Measurements from ENCODE around the gene DOCK9. TPM values are rescaled to one million over a fixed set of nuclear protein-coding genes. Genes with fewer than 3 reads are reported as not detected.

The DOCK9 gene
- total RNA-seq, 4 donors from 2014 or later = 94.7 to 240 (median 150) TPM

DNA sequence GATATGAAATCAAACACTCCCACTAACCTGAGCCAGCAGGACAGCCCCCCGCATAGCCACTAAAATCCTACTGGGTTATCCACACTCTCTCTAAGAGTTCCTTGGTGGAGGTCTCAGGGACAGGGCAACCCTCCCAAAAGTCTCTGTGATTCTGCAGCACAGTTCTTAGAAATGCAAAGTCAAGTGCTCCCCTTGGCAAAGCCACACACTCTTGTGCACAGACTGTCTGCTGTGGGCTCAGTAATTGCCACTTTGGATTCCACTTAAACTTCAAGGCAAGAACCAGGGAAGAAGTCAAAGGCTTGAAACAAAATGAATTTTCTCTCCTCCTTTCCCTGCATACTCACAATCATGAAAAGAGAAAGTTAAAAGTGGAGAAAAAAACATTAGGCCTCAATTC, 61.5 kb downstream of the DOCK9 start:
- Histone ChIP-seq H3K27me3 (no peaks in the 10 kb centered on the region), H3K9me3 (no peaks in the 10 kb centered on the region), H3K4me1 (peaks cover 0 to 20% (median 0%) of the 10 kb centered on the region in 3 donors), H3K36me3 (peaks cover 0 to 73% (median 0%) of the 10 kb centered on the region in 3 donors), H3K27ac (no peak overlapping the region), H3K4me3 (no peak overlapping the region)
- intact Hi-C loops (cut with DNase I) = no loop called here
- WGBS, 2 donors = 100% methylated on average over 1 of the region's 1 CpG; no CpG with 5 or more reads in 1 of the 2 donors
- no peak for DNase-seq
- TF ChIP-seq POLR2A (IDR thresholded peaks at IDR 0.05) = no peak
- TF ChIP-seq CTCF (IDR thresholded peaks at IDR 0.05) = no peak

DNA sequence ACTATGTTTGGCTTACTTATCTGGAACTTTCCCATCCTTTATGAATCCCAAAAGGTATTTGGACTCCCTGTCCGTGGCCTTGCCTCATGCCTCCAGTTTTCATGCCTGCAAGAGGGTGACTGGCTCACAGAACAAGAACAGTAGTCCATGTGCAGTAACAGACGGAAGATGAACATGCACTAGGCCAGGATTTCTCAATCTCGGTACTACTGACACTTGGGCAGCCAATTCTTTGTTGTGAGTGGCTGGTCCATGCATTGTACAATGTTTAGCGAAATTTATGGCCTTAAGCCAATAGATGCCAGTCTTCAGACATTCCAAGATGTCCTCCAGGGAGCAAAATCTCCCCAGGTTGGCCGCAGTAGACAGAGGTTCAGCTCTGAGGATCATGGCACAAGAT, 61.9 kb downstream of the DOCK9 start:
- Histone ChIP-seq H3K27me3 (no peaks in the 10 kb centered on the region), H3K4me3 (no peak overlapping the region), H3K27ac (no peak overlapping the region), H3K36me3 (peaks cover 0 to 69% (median 0%) of the 10 kb centered on the region in 3 donors), H3K4me1 (peaks cover 0 to 25% (median under 1%) of the 10 kb centered on the region in 3 donors), H3K9me3 (no peaks in the 10 kb centered on the region)
- no peak for DNase-seq
- TF ChIP-seq CTCF (IDR thresholded peaks at IDR 0.05) = no peak
- TF ChIP-seq POLR2A (IDR thresholded peaks at IDR 0.05) = no peak
- intact Hi-C loops (cut with DNase I) = no loop called here
- WGBS, 2 donors = 88 to 89% methylated on average over 5 of the region's 5 CpGs

GRCh38 chr13:98915563-98915962, 62.3 kb downstream of the DOCK9 start:
- intact Hi-C loops (cut with DNase I) = no loop called here
- no peaks in the 10 kb centered on the region for H3K27me3 ChIP-seq
- no peak for TF ChIP-seq CTCF (IDR thresholded peaks at IDR 0.05)
- H3K9me3 ChIP-seq = no peaks in the 10 kb centered on the region
- H3K27ac ChIP-seq = no peak overlapping the region
- H3K36me3 ChIP-seq = peaks cover 0 to 65% (median 0%) of the 10 kb centered on the region in 3 donors
- WGBS, 2 donors = 41 to 83% methylated on average over 1 of the region's 1 CpG
- no peak for DNase-seq
- no peak overlapping the region for H3K4me3 ChIP-seq
- peaks cover 0 to 29% (median 5%) of the 10 kb centered on the region in 3 donors for H3K4me1 ChIP-seq

GRCh38 chr13:98913741-98914140, 64.1 kb downstream of the DOCK9 start:
- no peak for TF ChIP-seq CTCF (IDR thresholded peaks at IDR 0.05)
- no peak for TF ChIP-seq POLR2A (IDR thresholded peaks at IDR 0.05)
- 50 to 71% methylated on average over 5 of the region's 5 CpGs for WGBS, 2 donors
- H3K36me3 ChIP-seq = peaks cover 0 to 47% (median 0%) of the 10 kb centered on the region in 3 donors
- H3K27ac ChIP-seq = no peak overlapping the region
- no peak overlapping the region for H3K4me3 ChIP-seq
- DNase-seq = no peak
- H3K9me3 ChIP-seq = no peaks in the 10 kb centered on the region
- no peaks in the 10 kb centered on the region for H3K27me3 ChIP-seq
- H3K4me1 ChIP-seq = peaks cover 0 to 41% (median 7%) of the 10 kb centered on the region in 3 donors
- intact Hi-C loops (cut with DNase I) = no loop called here

GRCh38 chr13:98912846-98913245, 65.0 kb downstream of the DOCK9 start:
- TF ChIP-seq CTCF (IDR thresholded peaks at IDR 0.05) = no peak
- no peak for TF ChIP-seq POLR2A (IDR thresholded peaks at IDR 0.05)
- no peak for DNase-seq

More at GRCh38 chr13:98912846-98913245, 65.0 kb downstream of the DOCK9 start:
- Histone ChIP-seq H3K9me3 (no peaks in the 10 kb centered on the region), H3K27ac (no peak overlapping the region), H3K4me1 (peaks cover 0 to 40% (median 7%) of the 10 kb centered on the region in 3 donors), H3K27me3 (no peaks in the 10 kb centered on the region), H3K4me3 (no peak overlapping the region), H3K36me3 (peaks cover 0 to 38% (median 0%) of the 10 kb centered on the region in 3 donors)
- intact Hi-C loops (cut with DNase I) = no loop called here

Measured in esophagus squamous epithelium (tissue), 5 donors.